SH-SY5Y (cell line): ENCODE results near the gene AKAP5.

Source experiments
- GATA2 ChIP-seq: IDR thresholded peaks from 2 replicates; pipeline ENCODE4 v1.6.1; 2011; ENCODE audit warnings: mild to moderate bottlenecking, low read depth, low read length
- GATA3 ChIP-seq: IDR thresholded peaks from 2 replicates; pipeline ENCODE4 v1.6.1; 2011; ENCODE audit warnings: low read depth, mild to moderate bottlenecking, low read length, moderate library complexity

DNA sequence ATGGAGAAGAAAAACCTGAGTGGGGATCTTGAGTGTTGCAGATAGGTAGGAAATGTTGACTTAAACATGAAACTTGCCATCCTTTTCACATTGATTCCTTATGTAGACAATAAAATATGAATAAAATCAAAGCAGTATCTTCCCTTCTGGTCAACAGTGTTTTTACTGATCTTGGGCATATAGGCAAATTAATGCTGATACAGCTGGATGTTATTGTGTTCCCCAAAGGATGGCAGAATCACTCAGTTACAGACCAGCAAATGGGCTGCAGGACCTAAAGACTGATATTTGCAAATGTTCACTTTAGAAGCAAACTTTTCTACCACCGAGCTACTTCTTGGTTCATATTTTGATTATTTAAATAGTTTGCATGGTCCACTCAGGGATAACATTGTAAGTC is 43.3 kb upstream of the AKAP5 start:
- TF ChIP-seq GATA3 (no peak), GATA2 (no peak)
